ENCODE data around the gene OR52B6. TPM values are rescaled to one million over a fixed set of nuclear protein-coding genes. Genes with fewer than 3 reads are reported as not detected.
"Not testable (repeated sequence)": the region's sequence is repeated elsewhere in the genome, so short reads cannot be mapped to it uniquely, and the experiment has no call there.

OR52B6 gene
- total RNA-seq, 1 donor from 2014 or later = not detected

DNA sequence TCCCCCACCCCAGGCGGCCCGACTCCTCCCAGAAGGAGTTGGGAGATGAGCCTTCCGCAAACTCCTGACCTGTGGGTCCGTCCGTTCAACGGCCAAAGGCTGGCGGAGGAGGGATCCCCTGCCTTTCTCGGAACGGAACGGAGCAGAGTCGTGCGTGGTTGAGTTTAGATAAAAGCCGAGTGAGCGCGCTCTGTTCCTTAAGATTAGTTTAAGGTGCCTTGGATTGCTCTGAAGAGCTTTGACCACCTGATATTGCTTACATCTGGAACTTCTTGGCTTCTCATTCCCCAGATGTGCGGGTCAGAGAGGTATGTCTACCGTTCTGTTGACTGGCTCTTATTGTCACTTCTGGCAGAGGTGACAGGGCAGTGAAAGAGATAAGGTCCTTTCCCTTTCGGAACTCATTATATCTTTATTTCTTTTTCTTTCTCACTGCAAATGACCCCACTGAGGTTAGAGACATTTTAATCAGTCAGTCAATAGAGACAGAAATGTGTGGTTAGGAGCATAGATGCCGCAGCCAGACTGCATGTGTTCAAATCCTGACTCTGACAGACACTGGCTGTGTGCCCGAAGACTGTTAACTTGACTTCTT lies 16.0 kb downstream of the OR52B6 start, which contains the start of gene TRIM6:
Gene TRIM6 (plus strand): TSS at position 31 of the 595 bp plus-strand sequence. CDS start 261 bp downstream, at position 292.
- DNase-seq = peak; percentile 43

- peak; percentile 20 for DNase-seq
These were observed 17.3 kb downstream of the OR52B6 start for GRCh38 chr11:5597953-5598352.

DNA sequence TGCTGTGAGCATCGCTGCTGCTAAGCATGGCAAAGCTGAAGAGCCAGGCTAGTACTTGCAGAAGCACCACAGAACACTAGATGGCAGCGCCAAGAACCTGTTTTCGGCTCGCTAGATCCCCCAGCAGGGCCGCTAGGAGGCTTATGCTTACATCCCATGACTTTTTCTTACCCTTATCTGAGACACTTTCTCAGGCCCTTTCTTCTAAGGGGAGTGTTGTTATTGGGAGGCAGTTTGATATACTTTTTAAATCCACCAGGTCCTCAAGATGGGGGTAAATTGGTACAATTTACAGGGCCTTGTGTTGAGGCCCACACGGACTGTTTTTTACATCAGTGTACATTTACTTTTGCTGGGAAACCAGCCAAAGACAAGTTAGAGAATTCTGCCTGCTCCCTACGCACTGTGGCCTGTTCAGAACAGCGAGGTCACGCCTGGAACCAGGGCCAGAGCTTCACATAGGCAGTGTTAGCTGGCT lies 19.7 kb downstream of the OR52B6 start:
- peak; percentile 71 for DNase-seq

DNA sequence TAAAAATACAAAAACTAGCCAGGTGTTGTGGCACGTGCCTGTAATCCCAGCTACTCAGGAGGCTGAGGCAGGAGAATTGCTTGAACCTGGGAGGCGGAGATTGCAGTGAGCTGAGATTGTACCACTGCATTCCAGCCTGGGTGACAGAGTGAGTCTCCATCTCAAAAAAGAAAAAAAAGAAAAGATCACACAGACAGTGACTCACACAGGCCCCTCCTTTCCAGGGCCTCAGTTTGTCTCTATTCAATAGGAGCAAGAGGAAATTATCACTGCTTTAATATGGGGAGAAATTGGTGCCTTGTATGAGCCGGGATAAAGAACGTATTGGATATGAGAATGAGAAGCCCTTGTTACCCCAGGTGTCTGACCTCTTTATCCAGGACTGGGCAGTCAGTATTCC lies 22.1 kb downstream of the OR52B6 start:
- DNase-seq = not testable (repeated sequence)

DNA sequence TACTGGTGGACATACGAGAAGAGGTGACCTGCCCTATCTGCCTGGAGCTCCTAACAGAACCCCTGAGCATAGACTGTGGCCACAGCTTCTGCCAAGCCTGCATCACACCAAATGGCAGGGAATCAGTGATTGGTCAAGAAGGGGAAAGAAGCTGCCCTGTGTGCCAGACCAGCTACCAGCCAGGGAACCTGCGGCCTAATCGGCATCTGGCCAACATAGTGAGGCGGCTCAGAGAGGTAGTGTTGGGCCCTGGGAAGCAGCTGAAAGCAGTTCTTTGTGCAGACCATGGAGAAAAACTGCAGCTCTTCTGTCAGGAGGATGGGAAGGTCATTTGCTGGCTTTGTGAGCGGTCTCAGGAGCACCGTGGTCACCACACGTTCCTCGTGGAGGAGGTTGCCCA lies 22.6 kb downstream of the OR52B6 start:
- peak; percentile 19 for DNase-seq

DNA sequence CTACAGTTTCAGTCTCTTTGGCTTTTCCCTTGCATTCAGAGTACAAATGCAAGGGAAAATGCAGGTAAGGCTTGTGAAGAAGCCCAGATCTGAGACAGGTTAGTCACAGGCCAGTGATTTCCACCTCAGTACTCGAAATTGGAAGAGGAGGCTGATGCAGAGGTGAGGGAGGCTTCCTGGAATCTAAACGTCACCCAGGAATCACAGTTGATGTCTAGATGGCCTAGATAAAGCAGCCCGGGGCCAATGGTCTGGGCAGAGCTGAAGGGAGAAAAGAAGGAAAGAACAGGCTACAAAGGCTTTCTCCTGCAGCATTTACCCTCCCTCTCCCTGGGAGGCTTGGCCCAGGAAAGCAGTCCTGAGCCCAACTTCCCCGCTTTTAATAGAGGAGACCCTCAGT lies 24.2 kb downstream of the OR52B6 start:
- no peak for DNase-seq

DNA sequence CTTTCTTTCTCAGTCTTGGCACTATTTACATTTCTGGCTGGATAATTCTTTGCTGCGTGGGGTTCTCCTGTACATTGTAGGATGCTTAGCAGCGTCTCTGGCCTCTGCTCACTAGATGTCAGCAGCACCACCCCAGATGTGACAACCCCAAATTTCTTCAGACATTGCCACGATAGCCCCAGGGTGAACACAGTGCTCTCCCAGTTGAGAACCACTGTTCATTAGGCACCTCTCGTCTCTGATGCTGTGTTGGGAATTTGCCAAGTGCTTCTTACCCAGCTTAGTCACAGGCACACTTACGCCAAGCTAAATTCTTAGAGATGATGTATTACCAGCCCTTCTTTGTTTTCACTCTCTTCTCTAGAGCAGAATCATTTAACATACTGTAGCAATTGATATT lies 25.2 kb downstream of the OR52B6 start:
- DNase-seq = no peak

GRCh38 chr11:5608808-5609207 lies 28.1 kb downstream of the OR52B6 start:
- DNase-seq = no peak

GRCh38 chr11:5610446-5610845 lies 29.8 kb downstream of the OR52B6 start:
- DNase-seq = no peak

DNA sequence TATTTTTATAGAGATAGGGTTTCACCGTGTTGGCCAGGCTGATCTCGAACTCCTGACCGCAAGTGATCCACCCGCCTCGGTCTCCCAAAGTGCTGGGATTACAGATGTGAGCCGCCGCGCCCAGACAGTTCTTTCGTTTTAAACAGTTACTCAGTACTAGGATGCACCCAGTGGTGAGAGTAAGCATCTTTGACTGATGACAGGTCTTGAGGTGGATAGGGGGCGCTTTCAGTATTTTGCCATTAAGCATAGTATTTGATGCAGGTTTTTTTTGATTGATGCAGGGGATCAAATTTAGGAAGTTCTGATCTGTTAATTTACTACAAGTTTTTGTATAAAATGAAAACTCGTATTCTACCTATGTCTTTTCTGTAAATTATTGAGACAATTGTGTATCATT lies 30.9 kb downstream of the OR52B6 start:
- no peak for DNase-seq

DNA sequence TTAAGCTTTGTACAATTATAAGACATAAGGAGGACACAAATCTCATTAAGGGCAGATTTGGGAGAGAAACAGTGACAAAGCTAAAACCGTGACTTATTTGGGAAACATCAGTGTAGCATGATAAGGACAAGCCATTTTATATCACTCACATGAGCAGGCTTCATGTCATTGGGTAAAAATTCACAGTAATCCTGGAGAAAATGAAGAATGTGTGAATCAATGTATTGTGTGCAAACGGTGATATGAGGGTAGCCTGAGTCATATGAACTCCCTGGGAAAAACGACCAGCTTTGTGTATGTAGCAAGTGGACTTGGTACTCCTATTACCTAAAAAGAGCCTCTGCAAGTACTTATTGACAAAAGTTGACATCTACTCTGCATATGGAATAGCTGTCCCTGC lies 38.1 kb downstream of the OR52B6 start:
- DNase-seq = no peak

DNA sequence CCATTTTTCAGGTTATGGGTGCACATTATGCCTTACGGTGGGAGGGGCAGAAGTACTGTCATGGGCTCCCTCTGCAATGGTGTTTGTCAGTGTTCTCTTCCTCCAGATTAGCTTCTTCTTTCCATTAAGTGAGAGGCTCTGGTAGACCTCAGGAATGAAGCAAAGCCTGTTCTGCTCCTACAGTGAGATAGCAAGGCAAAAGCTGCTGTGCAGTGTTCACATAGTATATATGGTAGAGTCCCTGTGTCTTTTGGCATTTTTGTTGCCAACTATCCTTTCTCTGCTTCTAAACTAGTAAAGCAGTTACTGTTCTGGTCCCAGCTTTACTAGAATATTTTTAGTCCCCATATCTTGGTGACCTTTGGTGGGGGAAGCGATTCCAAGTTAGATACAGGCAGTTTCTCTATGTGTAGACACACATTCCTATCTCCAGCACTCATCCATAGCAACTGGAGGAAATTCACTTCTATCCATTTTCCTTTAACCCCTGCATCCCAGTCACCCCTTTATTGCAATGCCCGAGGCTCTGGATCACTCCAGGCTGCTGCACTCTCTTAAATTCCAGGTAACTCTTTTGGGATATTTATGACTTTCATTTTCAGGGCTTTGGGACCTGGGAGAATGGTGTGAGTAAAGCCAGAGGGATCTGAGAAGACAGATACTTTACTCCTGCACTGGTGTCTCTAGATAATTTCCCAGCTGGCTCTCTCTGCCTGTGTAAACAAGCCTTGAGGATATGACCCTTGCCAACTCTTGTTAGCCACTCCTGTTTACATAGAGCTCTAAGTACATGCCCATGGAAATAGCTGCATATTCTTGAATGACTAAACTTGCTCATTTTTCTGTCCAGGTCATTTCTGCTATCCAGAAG lies 40.2 kb downstream of the OR52B6 start:
- no peak for DNase-seq

- no peak for DNase-seq
These were observed 40.9 kb downstream of the OR52B6 start for GRCh38 chr11:5621580-5621979.

GRCh38 chr11:5622802-5623201 lies 42.1 kb downstream of the OR52B6 start:
- DNase-seq = no peak

- peak; percentile 65 for DNase-seq
These were observed 44.0 kb downstream of the OR52B6 start, which contains the start of gene TRIM34 for GRCh38 chr11:5624489-5625279. Gene TRIM34 (plus strand): TSS chr11:5625001. CDS start chr11:5632332, 7,331 bp downstream.

DNA sequence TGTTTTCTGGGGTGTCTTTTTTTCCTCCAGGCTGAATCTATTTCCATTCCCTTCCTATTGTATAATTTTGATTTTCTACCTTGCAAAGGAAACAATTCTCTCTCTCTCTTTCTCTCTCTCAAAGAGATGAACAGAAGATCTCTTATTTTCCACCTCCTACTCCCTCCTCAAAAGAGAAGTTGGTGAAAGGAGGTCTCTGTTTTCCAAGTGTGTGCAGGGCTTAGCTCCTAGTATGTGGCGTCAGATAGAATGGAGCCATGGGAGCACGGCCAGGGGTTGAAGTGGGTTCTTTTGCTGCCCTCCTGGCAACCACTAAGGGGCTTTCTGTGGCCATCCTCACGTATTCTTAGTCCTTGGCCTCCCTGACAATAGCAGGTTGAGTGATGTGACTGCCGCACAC lies 44.6 kb downstream of the OR52B6 start:
- no peak for DNase-seq

DNA sequence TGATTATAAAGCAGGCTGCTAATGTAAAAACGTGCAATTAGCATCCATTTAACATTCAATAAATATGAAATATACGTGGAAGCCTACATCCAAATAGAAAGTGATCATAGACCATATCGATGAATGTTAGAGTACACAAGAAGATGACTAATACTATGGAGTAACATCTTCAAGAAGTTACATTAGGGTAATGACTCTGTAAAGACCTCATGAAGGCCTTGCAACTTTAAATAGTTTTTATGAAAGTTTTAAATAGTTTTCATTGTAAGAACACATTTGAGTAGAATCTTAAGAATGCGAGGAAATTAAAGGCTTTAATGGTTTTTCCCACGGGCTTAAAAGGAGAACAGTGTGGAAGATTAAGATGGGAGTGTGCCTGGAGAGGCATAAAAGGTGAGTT lies 45.5 kb downstream of the OR52B6 start:
- no peak for DNase-seq

DNA sequence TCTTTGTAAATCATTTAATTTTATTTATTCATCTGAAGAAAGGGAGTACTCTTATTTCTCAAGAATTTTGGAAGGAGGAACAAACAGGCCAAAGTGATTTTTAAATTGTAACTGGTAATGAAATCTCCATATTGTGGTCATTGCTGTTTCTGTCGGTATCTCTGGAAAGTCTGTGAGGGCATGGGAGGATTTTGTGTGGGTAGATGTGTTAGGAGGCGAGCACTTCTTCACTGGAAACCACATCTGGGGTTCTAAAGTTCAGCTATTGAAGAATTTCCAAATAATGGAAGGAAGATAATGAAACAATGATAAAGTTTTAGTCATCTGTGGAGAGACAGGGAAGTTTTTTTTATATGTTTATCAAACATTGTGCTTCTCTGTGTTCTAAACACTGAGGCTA lies 50.7 kb downstream of the OR52B6 start:
- DNase-seq = no peak
